ENCODE measurements around the gene KPNA2. TPM values are rescaled to one million over a fixed set of nuclear protein-coding genes. Genes with fewer than 3 reads are reported as not detected.

KPNA2 gene
- total and polyA plus RNA-seq, 2 of the 13 experiments (the other 11 are each of a cell fraction or from before 2014, with no cell fraction given), result 111 to 305 TPM

GRCh38 chr17:68019675-68020408 lies 15.7 kb upstream of the KPNA2 start (continued):
- TF ChIP-seq TBL1XR1 (IDR thresholded peaks at IDR 0.05; ENCODE audit: borderline replicate concordance, low read length, partially characterized antibody) (peak; percentile 70), ZNF644 (CRISPR knock-in tag; IDR thresholded peaks at IDR 0.05; ENCODE audit: low read depth) (peak; percentile 68), PRPF4 (IDR thresholded peaks at IDR 0.05; ENCODE audit: low read depth, low read length, poor library complexity, severe bottlenecking) (peak; percentile 73), IRF2 (CRISPR knock-in tag; IDR thresholded peaks at IDR 0.05) (peak; percentile 97), HDAC6 (IDR thresholded peaks at IDR 0.05; ENCODE audit: low read depth, low read length) (no peak), ZNF746 (CRISPR knock-in tag; IDR thresholded peaks at IDR 0.05) (peak; percentile 32), MEIS2 (CRISPR knock-in tag; IDR thresholded peaks at IDR 0.05) (peak; percentile 93), ZNF580 (CRISPR knock-in tag; IDR thresholded peaks at IDR 0.05; ENCODE audit: borderline replicate concordance, low read depth) (peak; percentile 99), RNF219 (CRISPR knock-in tag; IDR thresholded peaks at IDR 0.05) (no peak; the same call in 1 of the 2 replicates), MXD3 (CRISPR knock-in tag; IDR thresholded peaks at IDR 0.05) (peak; percentile 94), ZNF800 (CRISPR knock-in tag; IDR thresholded peaks at IDR 0.05) (peak; percentile 96; the same call in 1 of the 2 replicates), XRCC5 (optimal IDR thresholded peaks at IDR 0.05; ENCODE audit: low read length) (peak; percentile 97), ATF5 (CRISPR knock-in tag; IDR thresholded peaks at IDR 0.05; ENCODE audit: low read depth) (no peak), ZFP90 (CRISPR knock-in tag; IDR thresholded peaks at IDR 0.05; ENCODE audit: borderline replicate concordance) (peak; percentile 55; the same call in 1 of the 2 replicates), ZNF280B (CRISPR knock-in tag; IDR thresholded peaks at IDR 0.05; ENCODE audit: borderline replicate concordance) (peak; percentile 82; the same call in 1 of the 2 replicates), STAG1 (CRISPR knock-in tag; IDR thresholded peaks at IDR 0.05) (no peak; the same call in 1 of the 2 replicates), DNMT1 (CRISPR knock-in tag; IDR thresholded peaks at IDR 0.05) (peak; percentile 22; the same call in 1 of the 2 replicates), ZNF577 (CRISPR knock-in tag; IDR thresholded peaks at IDR 0.05; ENCODE audit: borderline replicate concordance, low read depth) (0 out of 2 replicates have a peak, but pooled peaks have one; percentile 55), GFI1 (CRISPR knock-in tag; IDR thresholded peaks at IDR 0.05; ENCODE audit: borderline replicate concordance) (peak; percentile 74; the same call in 1 of the 2 replicates), IRF9 (CRISPR knock-in tag; IDR thresholded peaks at IDR 0.05; ENCODE audit: borderline replicate concordance) (peak; percentile 90)

All from HepG2 (cell line).